HepG2 (cell line): Measurements from ENCODE around the gene ZSCAN31. TPM values are rescaled to one million over a fixed set of nuclear protein-coding genes. Genes with fewer than 3 reads are reported as not detected.

Experiments used
- ATF4 ChIP-seq, 2 experiments: fragments of 450-650 bp in 1 of 2; sonication (generic) in 1 of 2; formaldehyde crosslinking; IDR thresholded peaks; 2 replicates each; pipeline versions ENCODE4 v1.5.0 to v1.8.0; 2020 to 2022; ENCODE audit warnings: mild to moderate bottlenecking in 1 of 2, missing genetic modification reagents in 1 of 2
- ELF3 ChIP-seq: IDR thresholded peaks from 2 replicates; pipeline ENCODE4 v1.6.1; 2016; ENCODE audit warnings: missing genetic modification reagents, missing compliant biosample characterization
- JUND ChIP-seq: sonication (generic); formaldehyde crosslinking; IDR thresholded peaks from 2 replicates; pipeline ENCODE4 v1.8.0; 2022; ENCODE audit warnings: mild to moderate bottlenecking, missing genetic modification reagents
- MLXIP ChIP-seq: sonication (generic); formaldehyde crosslinking; IDR thresholded peaks from 2 replicates; pipeline ENCODE4 v1.9.0; 2021; ENCODE audit warnings: missing genetic modification reagents, borderline replicate concordance
- PHF5A ChIP-seq: IDR thresholded peaks from one replicate; pipeline ENCODE4 v1.6.1; 2018; ENCODE audit warnings: low read depth, missing genetic modification reagents; ENCODE audit not compliant: unreplicated experiment
- ZBTB10 ChIP-seq: sonication (generic); formaldehyde crosslinking; IDR thresholded peaks from 2 replicates; pipeline ENCODE4 v1.4.0; 2020; ENCODE audit warnings: missing genetic modification reagents, borderline replicate concordance
- ZFP36 ChIP-seq: fragments of 150-350 bp; IDR thresholded peaks from 2 replicates; pipeline ENCODE4 v1.6.1; 2018; ENCODE audit warnings: borderline replicate concordance, low read length, low read depth; ENCODE audit not compliant: partially characterized antibody
- ZFP82 ChIP-seq: sonication (generic); formaldehyde crosslinking; IDR thresholded peaks from 2 replicates; pipeline ENCODE4 v1.5.1; 2020; ENCODE audit warnings: mild to moderate bottlenecking, missing genetic modification reagents, borderline replicate concordance
- ZNF101 ChIP-seq: sonication (generic); formaldehyde crosslinking; IDR thresholded peaks from 2 replicates; pipeline ENCODE4 v1.4.0; 2020; ENCODE audit warnings: mild to moderate bottlenecking, low read depth, missing genetic modification reagents, borderline replicate concordance
- ZNF235 ChIP-seq: sonication (generic); formaldehyde crosslinking; IDR thresholded peaks from 2 replicates; pipeline ENCODE4 v1.8.1; 2023; ENCODE audit warnings: mild to moderate bottlenecking, missing genetic modification reagents, borderline replicate concordance
- ZNF251 ChIP-seq: sonication (generic); formaldehyde crosslinking; IDR thresholded peaks from 2 replicates; pipeline ENCODE4 v1.9.0; 2021; ENCODE audit warnings: mild to moderate bottlenecking, missing genetic modification reagents
- ZNF253 ChIP-seq: sonication (generic); formaldehyde crosslinking; IDR thresholded peaks from 2 replicates; pipeline ENCODE4 v1.8.0; 2022; ENCODE audit warnings: mild to moderate bottlenecking, missing genetic modification reagents, borderline replicate concordance
- ZNF512B ChIP-seq: sonication (generic); formaldehyde crosslinking; IDR thresholded peaks from 2 replicates; pipeline ENCODE4 v1.5.1; 2020; ENCODE audit warnings: missing genetic modification reagents, mild to moderate bottlenecking, borderline replicate concordance
- ZNF569 ChIP-seq: sonication (generic); formaldehyde crosslinking; IDR thresholded peaks from 2 replicates; pipeline ENCODE4 v1.5.0; 2020; ENCODE audit warnings: mild to moderate bottlenecking, missing genetic modification reagents, moderate library complexity, borderline replicate concordance
- ZNF710 ChIP-seq: sonication (generic); formaldehyde crosslinking; IDR thresholded peaks from 2 replicates; pipeline ENCODE4 v1.5.0; 2020; ENCODE audit warnings: mild to moderate bottlenecking, missing genetic modification reagents, borderline replicate concordance
- polyA plus RNA-seq, 8 experiments: library from polyadenylated mRNA; depleted of rRNA in 3 of 8; stranded (reverse) in 7 of 8; unstranded in 1 of 8; fragments of >200 nt; fragmentation: Illumina TruSeq in 4 of 8; extraction: Trizol in 4 of 8; gene quantifications; 2 replicates each; pipeline versions ENCODE4 v1.2.1 to v1.2.3, GENCODE V29; 2011 to 2016; ENCODE audit warnings: low read depth in 4 of 8, missing spikeins in 1 of 8, mixed read lengths in 1 of 8; ENCODE audit not compliant: insufficient read depth in 1 of 8
- total RNA-seq, 5 experiments: library from RNA; depleted of rRNA; stranded (reverse); fragments of >200 nt; fragmentation: Illumina TruSeq; extraction: Trizol; gene quantifications; 2 replicates each; pipeline ENCODE4 v1.2.3, GENCODE V29; 2016; ENCODE audit warnings: low read depth in 1 of 5

Gene ZSCAN31
- total and polyA plus RNA-seq, 2 of the 13 experiments (the other 11 are each of a cell fraction or from before 2014, with no cell fraction given): 5.3 to 6.2 TPM

- no peak for TF ChIP-seq ZNF569 (CRISPR knock-in tag)
- TF ChIP-seq JUND (CRISPR knock-in tag): peak; percentile 75; the same call in 1 of the 2 replicates
- peak; percentile 88; the same call in 1 of the 2 replicates for TF ChIP-seq ZNF101 (CRISPR knock-in tag)
- TF ChIP-seq PHF5A: peak; percentile 58
- peak; percentile 60 for TF ChIP-seq ZNF710
- no peak for TF ChIP-seq ZNF253
- TF ChIP-seq ZFP82 (CRISPR knock-in tag): no peak
- peak; percentile 70 for TF ChIP-seq MLXIP (CRISPR knock-in tag)
- no peak for TF ChIP-seq ZFP36
- TF ChIP-seq ATF4 (CRISPR knock-in tag; IDR thresholded peaks at IDR 0.05): no peak
- no peak for TF ChIP-seq ZNF251 (CRISPR knock-in tag)
- TF ChIP-seq ZBTB10 (CRISPR knock-in tag): peak; percentile 92; the same call in 1 of the 2 replicates
- TF ChIP-seq ZNF512B (CRISPR knock-in tag): 0 out of 2 replicates have a peak, but pooled peaks have one; percentile 41
- no peak for TF ChIP-seq ZNF235 (CRISPR knock-in tag)
- peak; percentile 11; the same call in 1 of the 2 replicates for TF ChIP-seq ELF3 (CRISPR knock-in tag)
Observed at GRCh38 chr6:28335564-28336283, at the start of gene ZSCAN31 (continued).
